ENCODE data around the gene PKIB.

DNA sequence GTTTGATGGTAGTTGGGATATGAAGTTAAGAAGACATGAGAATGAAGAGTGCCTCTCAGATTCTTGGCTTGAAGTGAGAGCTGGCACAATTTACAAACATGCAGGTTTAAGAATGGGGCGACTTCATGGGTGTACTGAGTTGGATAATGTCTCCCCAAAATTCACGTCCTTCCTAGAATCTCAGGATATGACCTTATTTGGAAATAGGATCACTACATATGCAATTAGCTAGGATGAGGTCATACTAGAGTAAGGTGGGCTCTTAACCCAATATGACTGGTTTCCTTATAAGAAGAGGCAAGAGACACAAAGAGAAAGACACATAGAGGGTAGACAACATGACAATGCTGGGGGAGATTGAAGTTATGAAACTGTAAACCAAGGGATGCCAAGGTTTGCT is 5.2 kb downstream of the PKIB start:
- TF ChIP-seq CTCF (IDR thresholded peaks at IDR 0.05) (no peak), POLR2A (IDR thresholded peaks at IDR 0.05) (no peak)

Measured in testis (tissue), 2 donors.